Effector memory CD4-positive, alpha-beta T cell (primary cell): Measurements from ENCODE around the gene POLR3H.

Experiments
- DNase-seq, 3 donors: peaks; one replicate each; pipeline ENCODE4 v3.0.0-alpha.2; 2020
- H3K27ac ChIP-seq: 2 replicates; pipeline ENCODE4 v1.7.0; 2013; ENCODE audit warnings: mild to moderate bottlenecking, low read length, moderate library complexity; ENCODE audit not compliant: insufficient read depth, poor library complexity, severe bottlenecking
- H3K27me3 ChIP-seq: replicated peaks from 2 replicates; pipeline ENCODE4 v1.7.0; 2013; ENCODE audit warnings: mild to moderate bottlenecking, low read length; ENCODE audit not compliant: insufficient read depth, control insufficient read depth, poor library complexity, severe bottlenecking
- H3K36me3 ChIP-seq: 2 replicates; pipeline ENCODE4 v1.7.0; 2013; ENCODE audit warnings: mild to moderate bottlenecking, low read length, moderate library complexity; ENCODE audit not compliant: control insufficient read depth, insufficient read depth
- H3K4me1 ChIP-seq: 2 replicates; pipeline ENCODE4 v1.7.0; 2013; ENCODE audit warnings: low read length, mild to moderate bottlenecking; ENCODE audit not compliant: control insufficient read depth, insufficient read depth, poor library complexity, severe bottlenecking
- H3K4me3 ChIP-seq: 2 replicates; pipeline ENCODE4 v1.7.0; 2013; ENCODE audit warnings: low read length, low read depth, mild to moderate bottlenecking; ENCODE audit not compliant: insufficient read depth, poor library complexity, severe bottlenecking
- H3K9me3 ChIP-seq: 2 replicates; pipeline ENCODE4 v1.7.0; 2013; ENCODE audit warnings: mild to moderate bottlenecking, low read length, moderate library complexity; ENCODE audit not compliant: control insufficient read depth

POLR3H gene

GRCh38 chr22:41504816-41505215 is 39.5 kb downstream of the POLR3H start:
- no peaks in the 10 kb centered on the region for H3K9me3 ChIP-seq
- no peaks in the 10 kb centered on the region for H3K4me1 ChIP-seq
- DNase-seq = no peak
- H3K27me3 ChIP-seq = no peaks in the 10 kb centered on the region
- H3K36me3 ChIP-seq = peaks cover 51% of the 10 kb centered on the region
- no peak overlapping the region for H3K27ac ChIP-seq
- no peak overlapping the region for H3K4me3 ChIP-seq

GRCh38 chr22:41504397-41504796 is 39.9 kb downstream of the POLR3H start:
- Histone ChIP-seq H3K27me3 (no peaks in the 10 kb centered on the region), H3K9me3 (no peaks in the 10 kb centered on the region), H3K4me1 (no peaks in the 10 kb centered on the region), H3K4me3 (no peak overlapping the region), H3K36me3 (peaks cover 52% of the 10 kb centered on the region), H3K27ac (no peak overlapping the region)
- no peak for DNase-seq

GRCh38 chr22:41501209-41501608 is 43.1 kb downstream of the POLR3H start:
- Histone ChIP-seq H3K9me3 (no peaks in the 10 kb centered on the region), H3K4me1 (no peaks in the 10 kb centered on the region), H3K4me3 (no peak overlapping the region), H3K27ac (no peak overlapping the region), H3K27me3 (no peaks in the 10 kb centered on the region), H3K36me3 (peaks cover 32% of the 10 kb centered on the region)
- DNase-seq = no peak

- Histone ChIP-seq H3K27ac (no peak overlapping the region), H3K4me3 (no peak overlapping the region), H3K36me3 (peaks cover 32% of the 10 kb centered on the region), H3K4me1 (no peaks in the 10 kb centered on the region), H3K9me3 (no peaks in the 10 kb centered on the region), H3K27me3 (no peaks in the 10 kb centered on the region)
- no peak for DNase-seq
These were observed 44.0 kb downstream of the POLR3H start for GRCh38 chr22:41500303-41500702.

- no peak overlapping the region for H3K4me3 ChIP-seq
- no peak for DNase-seq
- no peaks in the 10 kb centered on the region for H3K4me1 ChIP-seq
- no peaks in the 10 kb centered on the region for H3K27me3 ChIP-seq
- no peaks in the 10 kb centered on the region for H3K9me3 ChIP-seq
- no peak overlapping the region for H3K27ac ChIP-seq
- peaks cover 31% of the 10 kb centered on the region for H3K36me3 ChIP-seq
These were observed 44.5 kb downstream of the POLR3H start for GRCh38 chr22:41499624-41500280.

GRCh38 chr22:41498303-41498835 is 45.9 kb downstream of the POLR3H start:
- Histone ChIP-seq H3K4me3 (no peak overlapping the region), H3K27ac (no peak overlapping the region), H3K9me3 (no peaks in the 10 kb centered on the region), H3K36me3 (peaks cover 29% of the 10 kb centered on the region), H3K27me3 (no peaks in the 10 kb centered on the region), H3K4me1 (no peaks in the 10 kb centered on the region)
- no peak for DNase-seq

- no peak for DNase-seq
- no peaks in the 10 kb centered on the region for H3K9me3 ChIP-seq
- no peaks in the 10 kb centered on the region for H3K36me3 ChIP-seq
- H3K4me1 ChIP-seq = no peaks in the 10 kb centered on the region
- no peaks in the 10 kb centered on the region for H3K27me3 ChIP-seq
- H3K27ac ChIP-seq = no peak overlapping the region
- no peak overlapping the region for H3K4me3 ChIP-seq
These were observed 52.7 kb downstream of the POLR3H start for GRCh38 chr22:41491374-41492100.

- H3K9me3 ChIP-seq = no peaks in the 10 kb centered on the region
- H3K4me3 ChIP-seq = no peak overlapping the region
- no peaks in the 10 kb centered on the region for H3K36me3 ChIP-seq
- no peak overlapping the region for H3K27ac ChIP-seq
- H3K27me3 ChIP-seq = no peaks in the 10 kb centered on the region
- H3K4me1 ChIP-seq = no peaks in the 10 kb centered on the region
- no peak for DNase-seq
These were observed 55.5 kb downstream of the POLR3H start for GRCh38 chr22:41488596-41489385.

- no peak for DNase-seq
- Histone ChIP-seq H3K27me3 (no peaks in the 10 kb centered on the region), H3K36me3 (no peaks in the 10 kb centered on the region), H3K4me1 (no peaks in the 10 kb centered on the region), H3K9me3 (no peaks in the 10 kb centered on the region), H3K27ac (no peak overlapping the region), H3K4me3 (no peak overlapping the region)
These were observed 56.2 kb downstream of the POLR3H start for GRCh38 chr22:41488076-41488475.
